HG03135 (cell line): ENCODE results near the gene HMCN1.

ENCODE experiments used
- ATAC-seq: cut with Tn5 transposase; IDR thresholded peaks from one replicate; pipeline ENCODE4 v1.9.1; 2021; ENCODE audit warnings: mild to moderate bottlenecking, moderate library complexity; ENCODE audit not compliant: unreplicated experiment

Gene HMCN1

GRCh38 chr1:186002406-186002805 lies 268.2 kb downstream of the HMCN1 start:
- no peak for ATAC-seq

DNA sequence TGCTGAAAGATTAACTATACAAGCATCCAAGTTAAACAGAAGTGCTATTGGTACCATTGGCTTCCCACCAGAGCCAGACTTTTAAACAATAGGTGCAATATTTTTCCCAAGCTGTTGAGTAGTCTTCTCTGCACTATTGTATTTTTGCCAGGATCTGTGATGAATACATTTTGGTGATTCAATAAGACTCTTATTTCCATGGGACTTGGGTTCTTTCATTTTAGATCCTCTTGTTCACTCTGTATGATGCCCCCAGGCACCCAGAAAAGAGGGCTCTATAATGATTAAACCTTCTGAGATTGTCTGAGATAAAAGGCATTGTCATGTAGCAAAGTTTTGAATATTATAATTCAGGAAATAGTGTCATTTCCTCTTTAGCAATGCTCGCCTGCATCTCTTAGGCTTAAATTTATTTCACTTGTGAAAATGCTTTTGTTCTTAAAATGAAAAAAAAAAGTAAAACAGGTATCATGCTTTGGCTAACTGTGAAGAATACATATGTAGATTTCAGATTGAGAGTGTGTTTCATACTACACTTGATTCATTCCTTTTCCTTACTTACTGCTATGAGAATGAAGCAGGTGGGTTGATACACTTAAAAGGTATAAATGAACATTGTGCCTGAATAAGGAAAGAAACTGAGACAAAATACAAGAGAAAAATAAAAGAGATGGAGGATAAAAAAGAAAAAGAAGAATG lies 275.0 kb downstream of the HMCN1 start:
- ATAC-seq: no peak

DNA sequence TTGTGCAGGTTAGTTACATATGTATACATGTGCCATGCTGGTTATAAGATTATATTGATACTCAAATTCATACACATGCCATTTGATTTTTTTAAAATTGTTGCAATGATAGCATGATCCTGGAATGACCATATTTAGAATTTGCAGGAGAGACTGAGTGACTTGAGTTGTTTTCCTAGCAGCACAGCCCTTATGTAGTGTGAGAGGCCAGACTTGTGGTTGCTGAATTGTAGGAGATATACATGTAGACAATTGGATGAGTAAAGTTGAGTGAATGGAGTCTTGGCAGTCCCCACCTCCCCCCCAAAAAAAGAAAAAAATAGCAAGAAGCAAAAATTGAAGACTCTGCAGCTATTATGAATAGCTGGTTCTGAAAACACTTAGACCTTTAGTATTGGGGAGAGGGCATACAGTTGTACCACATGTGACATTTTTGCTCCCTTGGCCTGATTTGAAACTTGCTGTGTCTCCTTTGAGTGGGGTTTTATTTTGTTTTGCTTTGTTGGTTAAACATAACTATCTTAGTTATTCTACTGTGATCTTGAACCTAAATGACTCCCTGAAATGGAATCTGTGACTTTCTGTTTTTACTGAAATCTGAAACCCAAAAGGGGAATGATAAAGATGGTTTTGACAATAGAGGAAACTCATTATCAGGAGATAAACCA lies 280.3 kb downstream of the HMCN1 start:
- ATAC-seq: no peak

GRCh38 chr1:186016856-186017255 lies 282.7 kb downstream of the HMCN1 start:
- no peak for ATAC-seq

DNA sequence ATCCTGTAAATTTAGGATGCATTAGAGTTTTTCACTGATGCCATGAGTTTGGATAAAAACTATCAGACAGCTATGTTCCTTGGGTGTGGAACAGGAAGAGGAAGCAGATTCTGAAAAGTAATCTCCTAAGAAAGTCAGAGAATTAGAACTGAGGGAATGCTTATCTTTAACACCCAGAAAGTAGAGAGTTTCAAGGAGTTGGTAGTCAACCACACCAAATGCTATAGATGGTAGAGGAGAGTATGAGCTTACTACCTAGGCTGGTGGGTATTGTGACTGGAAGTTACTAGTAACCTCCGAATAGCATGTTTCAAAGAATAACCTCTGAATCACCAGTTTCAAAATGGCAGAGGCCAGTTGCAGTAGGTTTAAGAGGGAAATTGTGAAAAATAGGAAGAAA lies 288.0 kb downstream of the HMCN1 start:
- no peak for ATAC-seq

- ATAC-seq: no peak
These were observed 292.8 kb downstream of the HMCN1 start for GRCh38 chr1:186026946-186027345.

GRCh38 chr1:186027621-186028020 lies 293.4 kb downstream of the HMCN1 start:
- ATAC-seq: no peak

DNA sequence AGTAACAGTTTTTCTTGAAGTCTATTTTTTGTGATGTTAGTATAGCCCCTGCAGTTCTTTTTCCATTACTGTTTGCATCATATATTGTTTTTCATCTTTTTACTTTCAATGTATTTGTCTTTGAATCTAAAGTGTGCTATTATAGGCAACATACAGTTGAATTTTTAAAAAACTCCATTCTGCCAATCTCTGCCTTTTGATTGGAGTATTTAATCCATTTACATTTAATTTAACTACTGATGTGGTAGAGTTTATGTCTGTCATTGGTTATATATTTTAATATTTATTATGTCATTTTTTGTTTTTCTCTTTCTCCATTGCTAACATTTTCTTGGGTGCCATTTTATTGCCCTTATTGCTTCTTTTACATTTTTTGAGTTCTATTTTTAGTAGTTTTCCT lies 296.3 kb downstream of the HMCN1 start:
- ATAC-seq: no peak

GRCh38 chr1:186033847-186034271 lies 299.7 kb downstream of the HMCN1 start:
- ATAC-seq: no peak

- no peak for ATAC-seq
These were observed 308.0 kb downstream of the HMCN1 start for GRCh38 chr1:186042230-186042629.

DNA sequence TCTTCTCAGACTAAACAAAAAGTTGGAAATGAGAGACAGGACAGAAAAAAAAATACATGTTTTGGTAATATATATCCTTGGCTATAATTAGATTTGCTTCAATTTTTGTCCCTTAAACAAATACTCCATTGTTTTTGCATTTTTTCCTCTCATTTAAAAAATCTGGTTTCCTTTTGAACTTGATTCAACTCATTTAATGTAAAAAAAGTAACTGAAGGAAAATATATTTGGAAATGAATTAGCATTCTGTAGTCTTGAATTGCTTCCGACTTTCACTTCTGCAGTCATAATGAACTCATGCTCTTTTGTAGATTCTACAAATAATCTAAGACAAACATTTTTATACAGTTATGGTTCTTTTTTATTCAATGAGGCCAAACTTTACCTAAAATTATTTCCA lies 309.1 kb downstream of the HMCN1 start:
- ATAC-seq: no peak

GRCh38 chr1:186044079-186044685 lies 310.0 kb downstream of the HMCN1 start:
- no peak for ATAC-seq

DNA sequence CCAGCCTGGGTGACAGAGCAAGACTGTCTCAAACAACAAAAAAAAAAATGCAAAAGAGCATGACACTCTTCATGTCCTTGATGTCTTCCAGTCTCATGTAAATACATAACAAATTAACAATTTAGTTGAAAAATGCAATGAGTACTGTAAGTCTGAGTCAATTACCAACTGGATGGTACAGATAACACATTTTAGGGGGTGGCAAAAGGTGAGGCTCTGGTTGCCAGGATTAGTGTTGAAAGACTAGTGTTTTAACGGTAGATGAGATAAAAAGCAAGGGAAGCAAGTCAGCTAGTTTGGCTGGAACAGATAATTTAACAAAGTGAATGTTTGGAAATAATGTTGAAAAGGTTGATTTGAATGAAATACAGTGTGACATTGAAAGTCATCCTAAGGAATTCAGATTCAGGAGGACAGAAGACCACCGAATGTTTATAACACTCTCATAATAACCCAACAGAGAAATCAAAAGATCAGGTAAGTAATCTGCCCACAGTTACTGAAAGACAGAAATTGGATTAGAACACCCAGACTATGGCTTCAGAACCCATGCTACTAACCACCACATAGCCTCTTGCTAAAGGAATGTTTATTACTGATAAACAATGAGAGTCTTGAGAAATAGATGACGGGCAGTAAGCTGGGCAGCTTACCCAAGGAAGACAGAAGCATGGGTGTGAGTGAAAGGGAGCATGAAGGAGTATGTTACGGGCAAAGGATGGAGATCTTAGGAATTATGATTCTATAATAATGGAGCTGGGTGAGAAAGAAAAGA lies 312.4 kb downstream of the HMCN1 start:
- no peak for ATAC-seq

DNA sequence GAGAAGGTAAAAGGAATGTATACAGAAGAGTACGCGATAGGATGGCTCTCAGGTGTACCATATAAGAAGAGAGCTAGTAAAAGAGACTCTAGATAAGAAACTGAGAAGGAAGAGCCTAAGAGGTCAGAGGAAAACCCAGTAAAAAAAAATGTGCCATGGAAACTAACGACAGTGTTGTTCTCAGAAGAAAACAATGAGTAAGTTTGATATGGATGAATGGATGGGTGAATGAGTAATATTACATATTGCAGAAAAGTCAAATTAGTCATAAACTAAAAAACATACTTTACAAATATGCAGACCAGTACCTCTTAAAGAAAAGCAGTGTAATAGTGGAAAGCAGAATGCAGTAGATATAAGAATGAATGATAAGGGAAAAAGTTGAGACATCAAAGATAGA lies 316.2 kb downstream of the HMCN1 start:
- ATAC-seq: no peak

DNA sequence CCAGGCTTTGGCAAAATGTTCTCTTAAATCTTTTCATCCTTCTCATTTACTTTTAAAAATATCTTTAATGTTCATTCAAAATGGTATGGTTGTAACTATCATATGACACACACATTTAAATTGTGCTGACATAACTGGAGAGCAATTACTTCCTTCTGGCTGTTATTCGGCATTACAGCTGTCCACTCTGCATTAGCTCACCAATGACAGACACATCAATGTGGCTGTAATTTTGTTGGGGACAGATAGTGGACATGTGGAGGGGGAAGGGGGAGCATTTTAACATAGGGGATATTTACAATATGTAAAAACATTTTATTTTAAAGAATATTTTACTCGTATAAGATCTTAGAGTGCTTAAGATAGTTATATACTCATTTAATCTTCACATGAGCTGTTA lies 319.8 kb downstream of the HMCN1 start:
- ATAC-seq: no peak

DNA sequence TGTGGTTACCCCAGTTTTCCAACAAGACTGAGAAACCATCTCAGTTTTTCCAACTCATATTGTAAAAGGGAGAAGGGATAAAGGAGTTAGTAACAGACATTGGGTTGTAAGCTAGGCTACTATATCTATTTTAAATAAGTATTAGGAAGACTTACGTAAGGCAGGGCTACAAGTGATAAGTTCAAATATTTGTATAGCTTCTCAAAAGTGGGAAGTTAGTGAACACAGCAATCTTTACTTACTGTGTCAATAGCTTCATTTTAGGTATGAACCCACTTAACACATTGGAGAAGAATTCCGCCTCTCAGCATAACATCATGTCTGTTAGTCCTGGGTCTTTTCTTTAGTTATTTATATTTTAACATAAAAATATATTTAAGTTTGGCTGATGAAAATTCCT lies 320.7 kb downstream of the HMCN1 start:
- no peak for ATAC-seq

DNA sequence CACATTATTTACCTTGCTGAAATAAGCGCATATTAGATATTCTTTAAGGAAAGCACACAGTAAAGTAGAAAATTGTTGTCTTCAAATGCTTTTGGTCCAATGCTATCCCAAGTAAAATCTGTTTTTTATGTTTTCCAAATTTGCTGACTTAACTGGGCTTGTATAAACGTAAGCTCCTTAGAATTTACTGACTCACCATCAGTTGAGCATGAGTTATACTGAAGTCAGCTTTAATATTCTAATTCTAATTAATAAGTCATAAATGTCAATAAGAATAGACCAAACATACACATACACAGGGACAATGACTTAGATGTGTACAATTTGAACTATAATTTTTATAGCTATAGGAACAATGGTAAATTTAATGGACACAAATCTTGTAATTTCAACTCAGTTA lies 321.7 kb downstream of the HMCN1 start:
- no peak for ATAC-seq

DNA sequence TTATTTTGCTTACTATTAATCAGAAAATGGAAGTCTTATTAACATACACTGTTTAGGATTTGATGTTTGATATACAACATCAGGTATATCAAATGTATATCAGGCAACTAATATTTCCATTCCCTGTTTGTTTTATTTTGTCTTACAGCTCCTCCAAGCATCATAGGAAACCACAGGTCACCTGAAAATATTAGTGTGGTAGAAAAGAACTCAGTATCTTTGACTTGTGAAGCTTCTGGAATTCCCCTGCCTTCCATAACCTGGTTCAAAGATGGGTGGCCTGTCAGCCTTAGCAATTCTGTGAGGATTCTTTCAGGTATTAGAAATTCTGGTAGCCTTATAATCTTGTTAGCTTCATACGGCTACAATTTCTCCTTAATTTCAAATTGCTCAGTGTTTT lies 322.9 kb downstream of the HMCN1 start:
- ATAC-seq: no peak

- no peak for ATAC-seq
These were observed 325.1 kb downstream of the HMCN1 start for GRCh38 chr1:186059311-186059710.

GRCh38 chr1:186059752-186060151 lies 325.6 kb downstream of the HMCN1 start:
- no peak for ATAC-seq

DNA sequence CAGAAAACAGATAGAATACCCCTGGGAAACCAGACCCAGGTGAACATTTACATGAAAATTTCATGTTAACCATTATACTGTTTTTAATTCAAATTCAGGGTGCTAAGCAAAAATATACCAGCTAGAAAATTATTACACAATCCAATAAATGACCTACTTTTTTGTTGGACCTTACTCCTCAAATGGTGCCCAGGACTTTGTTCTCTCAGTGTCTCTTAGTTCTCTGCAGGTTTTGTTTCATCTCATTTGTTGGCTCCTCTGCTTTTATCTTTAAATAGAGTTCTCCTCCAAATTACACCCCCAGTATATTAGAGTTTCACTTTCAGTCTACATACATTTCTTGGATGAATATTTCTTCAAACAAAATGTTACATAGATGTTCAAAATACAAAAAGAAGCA lies 326.0 kb downstream of the HMCN1 start:
- ATAC-seq: no peak
